Ascending aorta (tissue), 2 donors: ENCODE measurements around the gene CEACAM19. TPM values are rescaled to one million over a fixed set of nuclear protein-coding genes. Genes with fewer than 3 reads are reported as not detected.
"Not testable (repeated sequence)": the region's sequence is repeated elsewhere in the genome, so short reads cannot be mapped to it uniquely, and the experiment has no call there.

ENCODE experiments used
- DNase-seq, 2 donors: peaks; one replicate each; pipeline ENCODE4 v3.0.0-alpha.2; 2019; ENCODE audit warnings: low spot score in 2 of 2
- H3K27ac ChIP-seq, 2 donors: fragments of 200-600 bp; sonication (generic); one replicate each; pipeline ENCODE4 v1.5.1; 2016 to 2017; ENCODE audit warnings: mild to moderate bottlenecking in 1 of 2
- H3K27me3 ChIP-seq: fragments of 200-600 bp; sonication (generic); one replicate; pipeline ENCODE4 v1.5.1; 2017
- H3K36me3 ChIP-seq, 2 donors: fragments of 200-600 bp; sonication (generic); one replicate each; pipeline ENCODE4 v1.5.1; 2016
- H3K4me1 ChIP-seq, 2 donors: fragments of 200-600 bp; sonication (generic); one replicate each; pipeline ENCODE4 v1.5.1; 2016 to 2017; ENCODE audit warnings: mild to moderate bottlenecking in 1 of 2
- H3K4me3 ChIP-seq, 2 donors: fragments of 200-600 bp; sonication (generic); one replicate each; pipeline ENCODE4 v1.5.1; 2016 to 2017; ENCODE audit warnings: mild to moderate bottlenecking in 1 of 2
- H3K9me3 ChIP-seq, 2 donors: fragments of 200-600 bp; sonication (generic); one replicate each; pipeline ENCODE4 v1.5.1; 2016
- intact Hi-C: fragments of 100-400 bp; cut with DNase I; formaldehyde crosslinking; loops from one replicate; pipeline ENCODE4 v1.15.1; 2023
- total RNA-seq: library from RNA; depleted of rRNA; stranded (reverse); fragments of >200 nt; gene quantifications from one replicate; pipeline ENCODE4 v1.1.0, GENCODE V29; 2016
- TF ChIP-seq, protein P1 (sequence below), 3 experiments: fragments of 200-600 bp in 2 of 3; fragments of 450-650 bp in 1 of 3; sonication (generic) in 2 of 3; IDR thresholded peaks; one replicate each; pipeline ENCODE4 v1.5.1; 2016 to 2019; ENCODE audit warnings: antibody characterized with exemption in 3 of 3, mild to moderate bottlenecking in 1 of 3, moderate library complexity in 1 of 3

Gene CEACAM19
- total RNA-seq, 1 donor from 2014 or later: 6.3 TPM

DNA sequence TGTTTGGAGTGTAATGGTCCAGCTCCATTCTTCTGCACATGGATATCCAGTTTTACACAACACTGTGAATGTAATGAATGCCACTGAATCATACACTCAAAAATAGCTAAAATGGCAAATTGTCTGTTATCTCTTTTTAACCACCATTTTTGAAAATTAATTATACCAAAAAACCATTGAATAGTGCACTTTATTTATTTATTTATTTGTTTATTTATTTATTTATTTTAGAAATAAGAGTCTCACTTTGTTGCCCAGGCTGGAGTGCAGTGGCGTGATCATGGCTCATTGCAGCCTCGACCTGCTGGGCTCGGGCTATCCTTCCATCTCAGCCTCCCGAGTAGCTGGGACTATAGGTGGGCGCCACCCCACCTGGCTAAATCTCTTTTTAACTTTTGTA lies 7.3 kb upstream of the CEACAM19 start:
- Histone ChIP-seq H3K9me3 (no peaks in the 10 kb centered on the region), H3K4me3 (no peak overlapping the region), H3K36me3 (peaks cover 33 to 42% of the 10 kb centered on the region in 2 donors), H3K27me3 (no peaks in the 10 kb centered on the region), H3K4me1 (no peaks in the 10 kb centered on the region), H3K27ac (no peak overlapping the region)
- intact Hi-C loops: no loop called here
- no peak for DNase-seq
- TF ChIP-seq, protein P1, sequence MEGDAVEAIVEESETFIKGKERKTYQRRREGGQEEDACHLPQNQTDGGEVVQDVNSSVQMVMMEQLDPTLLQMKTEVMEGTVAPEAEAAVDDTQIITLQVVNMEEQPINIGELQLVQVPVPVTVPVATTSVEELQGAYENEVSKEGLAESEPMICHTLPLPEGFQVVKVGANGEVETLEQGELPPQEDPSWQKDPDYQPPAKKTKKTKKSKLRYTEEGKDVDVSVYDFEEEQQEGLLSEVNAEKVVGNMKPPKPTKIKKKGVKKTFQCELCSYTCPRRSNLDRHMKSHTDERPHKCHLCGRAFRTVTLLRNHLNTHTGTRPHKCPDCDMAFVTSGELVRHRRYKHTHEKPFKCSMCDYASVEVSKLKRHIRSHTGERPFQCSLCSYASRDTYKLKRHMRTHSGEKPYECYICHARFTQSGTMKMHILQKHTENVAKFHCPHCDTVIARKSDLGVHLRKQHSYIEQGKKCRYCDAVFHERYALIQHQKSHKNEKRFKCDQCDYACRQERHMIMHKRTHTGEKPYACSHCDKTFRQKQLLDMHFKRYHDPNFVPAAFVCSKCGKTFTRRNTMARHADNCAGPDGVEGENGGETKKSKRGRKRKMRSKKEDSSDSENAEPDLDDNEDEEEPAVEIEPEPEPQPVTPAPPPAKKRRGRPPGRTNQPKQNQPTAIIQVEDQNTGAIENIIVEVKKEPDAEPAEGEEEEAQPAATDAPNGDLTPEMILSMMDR (IDR thresholded peaks at IDR 0.05): no peak

DNA sequence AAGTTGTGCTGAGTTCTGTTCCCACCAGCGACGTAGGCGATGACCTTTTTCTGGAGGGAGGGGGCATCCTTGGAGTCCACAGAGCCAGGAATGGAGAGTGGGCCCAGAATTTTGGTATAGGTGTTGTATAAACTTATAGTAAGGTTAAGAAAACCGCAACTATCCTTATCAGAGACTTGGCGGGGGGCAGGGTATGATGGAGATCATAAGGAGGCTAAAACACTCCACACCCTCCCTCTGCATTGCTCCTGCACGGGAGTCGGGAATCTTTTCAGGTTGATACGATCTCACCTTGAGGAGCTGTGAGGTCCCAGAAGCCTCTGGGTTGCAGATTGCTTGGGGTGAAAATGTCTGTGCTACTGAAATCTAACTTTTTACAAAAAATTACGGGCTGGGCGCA lies 6.3 kb upstream of the CEACAM19 start:
- intact Hi-C loops: no loop called here
- Histone ChIP-seq H3K36me3 (peaks cover 24 to 32% of the 10 kb centered on the region in 2 donors), H3K27ac (no peak overlapping the region), H3K27me3 (no peaks in the 10 kb centered on the region), H3K4me3 (no peak overlapping the region), H3K9me3 (no peaks in the 10 kb centered on the region), H3K4me1 (no peaks in the 10 kb centered on the region)
- TF ChIP-seq, protein P1 (IDR thresholded peaks at IDR 0.05): no peak
- no peak for DNase-seq

DNA sequence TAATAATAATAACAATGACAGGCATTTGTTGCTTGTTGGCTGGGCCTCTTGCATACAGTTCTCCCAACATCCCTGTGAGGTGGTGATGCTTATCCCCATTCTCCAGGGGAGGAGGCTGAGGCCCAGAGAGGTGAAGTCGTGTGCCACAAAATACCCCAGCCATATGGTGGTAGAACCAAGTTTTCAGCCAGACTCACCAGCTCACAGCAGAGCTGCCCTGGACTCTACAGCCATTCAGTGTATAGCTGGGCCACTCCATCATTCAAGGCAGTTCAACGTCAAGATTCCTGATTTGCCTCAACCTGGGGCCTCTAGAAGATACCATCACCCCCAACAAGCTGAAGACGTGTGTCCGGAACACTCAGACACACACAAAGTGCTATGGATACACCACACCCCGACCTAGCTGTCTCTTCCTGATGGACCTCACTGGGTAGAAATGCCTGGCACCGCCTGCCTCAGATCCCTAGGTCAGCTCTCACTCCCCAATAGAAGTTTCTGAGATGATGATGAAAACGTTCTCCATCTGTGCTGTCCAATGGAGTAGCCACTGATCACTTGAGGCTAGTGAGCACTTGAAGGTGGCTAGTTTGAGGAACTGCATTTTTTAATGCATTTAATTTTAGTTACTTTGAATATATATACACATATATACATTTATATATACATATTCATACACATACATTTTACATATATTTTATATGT lies 4.3 kb upstream of the CEACAM19 start:
- TF ChIP-seq, protein P1 (IDR thresholded peaks at IDR 0.05): no peak
- intact Hi-C loops: no loop called here
- H3K4me1 ChIP-seq: no peaks in the 10 kb centered on the region
- no peak for DNase-seq
- H3K4me3 ChIP-seq: no peak overlapping the region
- no peaks in the 10 kb centered on the region for H3K9me3 ChIP-seq
- no peaks in the 10 kb centered on the region for H3K27me3 ChIP-seq
- H3K27ac ChIP-seq: no peak overlapping the region
- H3K36me3 ChIP-seq: peaks cover 6 to 12% of the 10 kb centered on the region in 2 donors

DNA sequence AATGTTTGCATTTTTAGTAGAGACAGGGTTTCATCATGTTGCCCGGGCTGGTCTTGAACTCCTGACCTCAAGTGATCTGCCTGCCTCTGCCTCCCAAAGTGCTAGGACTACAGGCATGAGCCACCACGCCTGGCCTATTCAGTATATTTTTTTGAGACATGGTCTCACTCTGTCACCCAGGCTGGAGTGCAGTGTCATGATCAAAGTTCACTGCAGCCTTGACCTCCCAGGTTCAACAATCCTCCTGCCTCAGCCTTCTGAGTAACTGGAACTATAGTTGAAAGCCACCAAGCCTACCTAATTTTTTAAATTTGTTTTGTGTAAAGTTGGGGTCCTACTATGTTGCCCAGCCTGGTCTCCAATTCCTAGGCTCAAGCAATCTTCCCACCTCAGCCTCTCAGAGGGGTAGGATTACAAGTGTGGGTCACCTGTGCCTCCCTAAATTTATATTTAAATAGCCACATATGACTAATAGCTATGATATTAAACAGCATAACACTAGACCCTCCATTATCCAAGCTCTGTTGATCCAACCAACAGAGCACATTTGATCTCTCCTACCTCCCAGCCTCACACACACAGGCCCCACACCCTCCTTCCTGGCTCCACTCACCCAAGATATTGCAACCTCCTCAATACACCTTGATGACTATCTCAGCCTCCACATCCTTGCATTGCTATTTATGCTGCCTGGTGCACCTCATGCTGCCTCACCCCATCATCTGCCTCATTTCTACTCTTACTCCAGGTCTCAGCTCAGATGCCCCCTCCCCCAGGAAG lies 2.1 kb upstream of the CEACAM19 start:
- Histone ChIP-seq H3K27ac (no peak overlapping the region), H3K4me3 (no peak overlapping the region), H3K9me3 (no peaks in the 10 kb centered on the region), H3K36me3 (no peaks in the 10 kb centered on the region), H3K27me3 (no peaks in the 10 kb centered on the region), H3K4me1 (no peaks in the 10 kb centered on the region)
- intact Hi-C loops: no loop called here
- TF ChIP-seq, protein P1 (IDR thresholded peaks at IDR 0.05): no peak
- DNase-seq: no peak

DNA sequence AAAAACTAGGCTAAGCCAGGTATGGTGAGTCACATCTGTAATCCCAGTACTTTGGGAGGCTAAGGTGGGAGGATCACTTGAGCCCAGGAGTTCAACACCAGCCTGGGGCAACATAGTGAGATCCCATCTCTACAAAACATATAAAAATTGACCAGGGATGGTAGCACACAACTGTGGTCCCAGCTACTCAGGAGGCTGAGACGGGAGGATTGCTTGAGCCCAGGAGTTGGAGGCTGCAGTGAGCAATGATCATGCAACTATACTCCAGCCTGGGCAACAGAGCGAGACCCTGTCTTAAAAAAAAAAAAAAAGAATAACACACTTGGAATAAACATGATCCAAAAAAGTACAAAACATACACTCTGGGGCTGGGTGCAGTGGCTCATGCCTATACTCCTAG lies 1.3 kb upstream of the CEACAM19 start:
- H3K36me3 ChIP-seq, intact Hi-C loops, H3K4me1 ChIP-seq, DNase-seq, H3K27ac ChIP-seq, H3K27me3 ChIP-seq, H3K9me3 ChIP-seq, H3K4me3 ChIP-seq: not testable (repeated sequence)

DNA sequence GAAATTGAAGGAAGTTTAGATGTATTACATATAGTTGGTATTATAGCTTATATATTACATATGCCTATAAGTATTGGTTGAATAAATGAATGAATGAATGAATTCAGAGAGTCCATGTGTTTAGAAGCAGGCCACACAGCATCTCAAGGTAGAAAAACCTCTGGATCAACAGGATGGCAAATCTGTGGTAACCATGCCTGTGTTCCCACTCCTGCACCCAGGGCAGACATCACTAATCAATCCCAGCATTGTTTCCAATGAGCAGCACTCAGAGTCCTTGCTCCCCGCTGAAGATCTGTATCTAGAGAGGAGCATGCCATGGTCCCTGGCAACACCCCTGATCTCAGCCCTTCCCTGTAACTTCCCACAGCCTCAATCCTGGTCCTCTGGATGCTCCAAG lies 944 bp downstream of the CEACAM19 start:
- peaks cover 3 to 4% of the 10 kb centered on the region in 2 donors for H3K36me3 ChIP-seq
- intact Hi-C loops: no loop called here
- no peaks in the 10 kb centered on the region for H3K9me3 ChIP-seq
- no peak for DNase-seq
- no peaks in the 10 kb centered on the region for H3K27me3 ChIP-seq
- TF ChIP-seq, protein P1 (IDR thresholded peaks at IDR 0.05): no peak
- no peaks in the 10 kb centered on the region for H3K4me1 ChIP-seq
- H3K4me3 ChIP-seq: no peak overlapping the region
- no peak overlapping the region for H3K27ac ChIP-seq
